ENCODE results near the gene NPM3.

DNA sequence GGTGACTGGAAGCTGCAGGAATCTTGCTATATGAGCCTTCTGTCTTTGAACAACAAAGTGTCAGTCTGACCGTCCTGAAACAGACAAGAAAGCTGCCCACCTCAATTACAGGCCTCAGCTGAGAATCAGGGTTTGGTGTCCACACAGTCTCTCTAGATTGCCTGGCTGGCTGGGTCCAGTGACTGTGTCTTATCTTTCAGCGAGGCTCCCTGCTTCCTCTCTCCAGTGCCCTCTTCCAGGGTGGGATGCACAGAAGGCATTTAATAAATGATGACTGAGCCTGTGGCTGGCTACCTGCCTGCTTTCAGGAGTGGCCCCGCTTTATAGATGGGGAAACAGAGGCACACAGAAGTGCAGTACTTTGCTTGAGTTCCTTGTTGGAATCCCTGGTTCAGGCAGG is 34.8 kb downstream of the NPM3 start:
- TF ChIP-seq, protein P1, sequence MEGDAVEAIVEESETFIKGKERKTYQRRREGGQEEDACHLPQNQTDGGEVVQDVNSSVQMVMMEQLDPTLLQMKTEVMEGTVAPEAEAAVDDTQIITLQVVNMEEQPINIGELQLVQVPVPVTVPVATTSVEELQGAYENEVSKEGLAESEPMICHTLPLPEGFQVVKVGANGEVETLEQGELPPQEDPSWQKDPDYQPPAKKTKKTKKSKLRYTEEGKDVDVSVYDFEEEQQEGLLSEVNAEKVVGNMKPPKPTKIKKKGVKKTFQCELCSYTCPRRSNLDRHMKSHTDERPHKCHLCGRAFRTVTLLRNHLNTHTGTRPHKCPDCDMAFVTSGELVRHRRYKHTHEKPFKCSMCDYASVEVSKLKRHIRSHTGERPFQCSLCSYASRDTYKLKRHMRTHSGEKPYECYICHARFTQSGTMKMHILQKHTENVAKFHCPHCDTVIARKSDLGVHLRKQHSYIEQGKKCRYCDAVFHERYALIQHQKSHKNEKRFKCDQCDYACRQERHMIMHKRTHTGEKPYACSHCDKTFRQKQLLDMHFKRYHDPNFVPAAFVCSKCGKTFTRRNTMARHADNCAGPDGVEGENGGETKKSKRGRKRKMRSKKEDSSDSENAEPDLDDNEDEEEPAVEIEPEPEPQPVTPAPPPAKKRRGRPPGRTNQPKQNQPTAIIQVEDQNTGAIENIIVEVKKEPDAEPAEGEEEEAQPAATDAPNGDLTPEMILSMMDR (IDR thresholded peaks at IDR 0.05): no peak
- TF ChIP-seq POLR2A (IDR thresholded peaks at IDR 0.05) (no peak), POLR2AphosphoS5 (IDR thresholded peaks at IDR 0.05) (no peak)
